NOMO-1 (cell line): ENCODE results near the gene CNST.

ENCODE experiments used
- DNase-seq, 2 experiments: peaks; one replicate each; lab custom pipeline; 2025; ENCODE audit not compliant: unreplicated experiment in 2 of 2; lab: John Stamatoyannopoulos, UW

The CNST gene

DNA sequence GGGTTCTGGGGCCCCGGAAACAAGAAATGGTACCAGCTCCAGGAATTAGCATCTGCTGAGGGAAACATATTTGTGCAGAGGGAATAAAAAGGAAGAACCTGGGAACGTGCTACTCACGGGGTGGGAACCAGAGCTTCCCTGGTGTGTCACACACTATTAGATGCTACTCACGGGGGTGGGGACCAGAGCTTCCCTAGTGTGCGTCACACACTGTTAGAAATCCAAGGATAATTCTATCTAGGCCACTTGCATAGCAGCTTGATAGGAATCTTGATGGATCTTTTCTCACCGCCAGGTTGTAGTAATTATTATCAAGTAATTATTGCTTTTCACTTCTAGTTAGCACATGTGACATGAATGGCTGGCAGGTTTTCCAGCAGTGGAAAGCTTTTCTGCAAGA lies 103.4 kb downstream of the CNST start:
- DNase-seq = no peak

DNA sequence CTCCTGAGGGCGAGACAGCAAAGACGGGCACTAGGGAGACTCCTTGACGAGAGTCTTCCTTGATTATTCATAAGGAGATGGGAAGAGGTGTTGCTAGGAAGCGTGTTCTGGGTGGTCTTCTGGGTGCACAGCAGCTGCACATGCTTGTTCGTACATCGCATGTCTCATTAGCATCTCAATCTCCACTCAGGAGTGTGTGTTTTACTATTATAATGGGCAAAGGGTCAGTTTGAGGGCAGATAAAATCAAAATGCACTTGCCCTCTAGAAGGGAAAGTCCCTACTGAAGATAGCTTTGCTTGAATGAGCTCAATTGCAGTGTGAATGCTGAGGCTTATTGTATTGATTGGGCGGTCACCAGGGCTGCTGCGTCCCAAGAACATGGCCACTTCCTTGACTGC lies 107.8 kb downstream of the CNST start:
- no peak for DNase-seq

DNA sequence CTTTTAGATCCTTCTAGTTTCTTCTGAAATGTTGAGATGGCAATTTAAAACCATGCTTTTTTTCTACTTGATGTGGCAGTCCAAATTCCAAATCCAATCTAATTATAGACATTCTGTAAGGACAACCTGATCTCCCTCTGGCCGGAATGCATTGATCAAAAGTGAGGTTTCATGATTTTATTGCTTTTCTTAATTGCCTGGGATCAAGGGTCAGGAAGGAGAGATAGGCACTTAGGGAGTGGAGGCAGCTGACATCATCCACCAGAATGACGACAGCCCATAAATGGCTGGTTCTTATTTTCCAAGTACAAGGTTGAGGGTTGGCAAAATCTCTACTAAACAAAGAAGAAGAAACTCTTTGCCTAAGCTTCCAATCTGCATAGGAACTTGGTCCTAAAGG lies 111.6 kb downstream of the CNST start:
- DNase-seq = no peak

DNA sequence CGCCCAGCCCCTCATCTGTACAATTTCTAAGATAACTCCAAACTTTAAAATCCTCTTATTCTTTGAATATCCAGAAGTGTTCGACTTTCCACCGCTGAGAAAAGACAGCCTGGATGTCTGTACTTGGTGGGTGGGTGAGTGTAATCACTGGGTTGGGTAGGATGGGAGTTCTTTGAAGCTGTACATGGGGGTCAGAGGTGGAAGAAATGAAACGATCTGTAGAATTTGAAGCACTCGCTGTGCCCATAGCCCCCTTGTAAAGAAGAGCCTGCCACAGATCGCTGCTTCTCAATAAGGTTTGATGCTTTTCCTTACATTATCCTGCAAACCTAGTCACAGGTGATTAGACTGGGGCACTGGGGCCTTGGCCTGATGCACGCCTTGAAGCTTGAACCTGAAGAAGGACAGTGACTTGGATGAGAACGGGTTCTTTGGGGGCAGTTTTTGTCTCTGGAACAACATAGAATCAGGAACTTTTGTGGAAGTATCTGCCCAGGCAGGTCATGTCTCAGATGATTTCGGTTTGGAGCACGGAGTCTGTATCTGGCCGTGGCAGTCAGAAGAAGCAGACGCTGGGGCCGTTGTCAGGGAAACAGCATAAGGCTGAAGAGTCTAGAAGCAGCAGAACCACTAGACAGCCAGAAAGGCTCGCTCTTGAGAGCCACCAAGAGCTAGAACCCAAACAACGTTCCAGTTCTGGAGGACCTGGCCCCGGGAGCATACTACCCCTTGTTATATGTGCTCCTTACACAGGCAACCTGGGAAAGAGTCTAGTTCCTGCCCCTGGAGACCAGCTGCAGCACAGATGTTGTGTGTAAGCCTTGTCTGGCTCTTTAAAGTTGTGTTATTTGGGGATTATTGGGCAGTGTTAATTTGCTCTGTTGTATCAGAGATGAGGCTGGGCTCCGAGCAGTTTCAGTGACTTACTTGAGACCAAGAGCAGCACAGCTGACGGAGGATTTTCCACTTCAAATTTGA lies 112.8 kb downstream of the CNST start:
- no peak for DNase-seq

DNA sequence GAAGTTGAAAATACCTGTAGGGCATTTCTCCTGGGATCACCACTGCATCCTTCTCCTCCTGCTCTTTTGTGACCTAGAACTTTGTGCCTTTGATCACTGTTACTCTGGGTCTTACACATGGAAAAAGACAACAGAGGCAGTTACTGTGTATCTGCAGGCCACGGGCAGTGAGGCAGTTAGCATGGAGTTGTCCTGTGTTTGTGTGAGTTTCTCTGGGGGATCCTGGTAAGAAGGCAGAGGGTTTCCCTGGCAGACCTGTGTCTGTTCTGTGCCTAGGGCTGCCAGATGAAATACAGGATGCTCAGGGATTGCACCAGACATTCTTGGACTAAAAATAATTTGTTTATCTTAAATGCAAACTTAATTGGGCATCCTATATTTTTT lies 113.5 kb downstream of the CNST start:
- DNase-seq = no peak

DNA sequence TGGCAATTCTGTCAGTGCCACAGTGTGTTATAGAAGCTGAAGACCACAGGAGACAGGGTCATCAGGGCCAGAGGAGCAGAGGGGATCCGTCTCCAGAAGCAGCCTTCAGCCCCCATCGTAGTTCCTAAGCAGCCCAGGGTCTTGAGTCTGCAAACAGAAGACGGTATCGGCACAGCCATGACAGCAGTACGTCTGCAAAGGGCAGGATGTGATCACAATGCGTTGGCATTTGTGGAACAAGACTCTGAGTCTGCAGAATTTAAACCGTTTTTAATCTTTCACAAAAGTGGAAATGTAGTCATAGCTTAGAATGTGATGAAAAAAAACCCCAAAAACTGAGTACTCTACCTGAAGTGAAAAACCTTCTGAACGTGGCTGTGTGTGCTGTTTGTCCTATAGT lies 113.9 kb downstream of the CNST start:
- DNase-seq = no peak

DNA sequence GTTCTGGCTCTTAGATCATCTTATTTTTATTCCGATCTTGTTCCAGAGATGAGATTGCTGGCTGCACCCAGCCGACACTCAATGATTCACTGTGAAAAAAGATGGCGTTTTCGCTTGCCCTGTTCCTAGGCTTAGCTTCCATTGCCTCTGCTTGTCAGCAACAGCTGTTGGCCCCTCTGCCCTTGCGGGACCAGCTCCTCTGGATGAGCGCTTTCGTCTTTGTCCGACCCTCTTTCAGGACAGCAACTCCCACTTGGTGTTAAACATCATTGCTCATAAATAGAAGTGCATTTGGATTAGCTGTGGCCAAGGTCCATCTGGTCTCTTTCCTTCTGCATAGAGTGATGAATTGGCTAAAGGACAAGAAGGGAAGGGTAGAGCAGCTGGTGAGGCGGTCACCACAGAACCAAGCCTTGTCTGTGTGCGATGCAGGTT lies 114.5 kb downstream of the CNST start:
- no peak for DNase-seq

DNA sequence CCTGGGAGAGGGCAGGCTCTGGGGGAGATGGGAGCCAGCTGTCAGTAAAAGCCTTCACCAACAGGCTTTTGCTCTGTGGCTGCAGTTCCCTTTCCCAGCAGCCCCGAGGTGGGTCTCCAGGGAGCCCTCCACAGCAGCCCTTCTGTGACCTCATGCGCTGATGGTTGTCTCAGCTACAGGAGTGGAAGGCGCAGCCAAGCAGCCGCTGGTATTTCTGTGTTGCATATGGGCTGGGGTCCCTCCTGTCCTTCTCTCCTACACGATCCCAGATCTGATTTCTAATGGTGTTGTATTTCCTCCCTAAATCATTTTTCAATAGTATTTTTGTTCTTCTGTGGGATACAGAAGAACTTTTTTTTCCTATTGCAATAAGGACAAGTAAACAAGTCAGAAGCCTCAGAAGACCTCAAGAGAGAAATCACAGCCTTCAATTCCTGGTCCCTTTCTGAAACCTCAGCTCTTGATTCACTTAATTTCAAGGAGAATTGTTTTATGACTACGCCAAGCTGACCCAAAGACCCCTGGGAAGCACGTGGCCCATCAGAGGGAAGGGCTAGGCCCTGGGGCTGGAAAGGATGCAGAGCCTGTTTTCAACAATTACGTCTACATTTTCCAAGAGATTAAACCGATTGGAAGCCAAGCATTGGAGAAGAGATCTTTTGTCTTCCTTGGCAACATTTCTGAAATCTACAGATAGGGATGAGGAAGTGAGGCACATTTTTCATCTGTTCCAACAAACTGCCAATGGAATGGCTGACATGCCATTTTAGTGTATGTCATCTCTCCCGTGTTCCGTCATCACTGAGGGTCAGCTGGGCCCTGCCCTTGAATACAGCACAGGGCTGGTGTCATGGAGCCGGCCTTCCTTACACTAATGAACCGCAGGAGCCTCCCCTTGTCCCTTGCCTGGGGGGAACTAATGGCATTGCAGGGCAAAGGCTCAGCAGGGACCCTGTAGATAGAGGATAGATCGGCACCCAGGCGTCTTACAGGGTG lies 115.9 kb downstream of the CNST start:
- no peak for DNase-seq

DNA sequence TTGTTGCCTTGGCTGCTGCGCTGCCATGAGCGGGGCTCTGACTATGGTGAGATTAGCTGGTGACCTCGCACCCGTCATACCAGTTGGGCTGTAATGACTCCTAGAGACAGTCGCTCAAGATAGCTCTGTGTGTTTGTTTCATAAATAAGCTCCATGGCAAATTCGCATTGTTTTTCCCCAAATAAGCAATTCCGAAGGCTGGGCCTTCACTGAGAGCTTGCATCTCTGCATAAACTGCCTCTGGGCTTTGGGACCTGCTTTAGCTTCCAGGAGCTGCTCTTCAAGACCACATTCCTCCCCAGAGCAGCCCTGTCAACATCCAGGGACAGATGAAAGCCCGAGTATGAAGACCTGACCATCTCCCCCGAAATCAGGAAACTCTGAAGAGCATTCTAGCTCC lies 117.3 kb downstream of the CNST start:
- DNase-seq = no peak

DNA sequence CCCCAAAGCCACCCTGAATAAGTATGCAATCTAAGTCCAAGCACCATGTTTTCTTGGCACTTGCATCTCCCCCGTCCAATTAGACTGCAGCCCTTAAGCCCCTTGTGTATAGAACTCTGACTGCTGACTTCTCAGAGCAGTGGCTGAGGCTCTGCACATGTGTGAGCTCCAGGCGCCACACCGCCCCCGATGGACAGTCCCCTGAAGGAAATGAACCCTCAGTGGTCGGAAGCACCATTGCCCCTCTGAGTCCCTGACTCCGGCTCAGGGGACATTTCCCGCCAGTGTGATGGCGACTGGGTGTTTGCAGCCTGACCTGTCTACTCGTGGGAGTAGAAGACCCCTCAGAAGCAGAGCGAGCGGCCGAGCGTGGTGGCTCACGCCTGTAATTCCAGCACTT lies 120.7 kb downstream of the CNST start:
- DNase-seq = no peak

DNA sequence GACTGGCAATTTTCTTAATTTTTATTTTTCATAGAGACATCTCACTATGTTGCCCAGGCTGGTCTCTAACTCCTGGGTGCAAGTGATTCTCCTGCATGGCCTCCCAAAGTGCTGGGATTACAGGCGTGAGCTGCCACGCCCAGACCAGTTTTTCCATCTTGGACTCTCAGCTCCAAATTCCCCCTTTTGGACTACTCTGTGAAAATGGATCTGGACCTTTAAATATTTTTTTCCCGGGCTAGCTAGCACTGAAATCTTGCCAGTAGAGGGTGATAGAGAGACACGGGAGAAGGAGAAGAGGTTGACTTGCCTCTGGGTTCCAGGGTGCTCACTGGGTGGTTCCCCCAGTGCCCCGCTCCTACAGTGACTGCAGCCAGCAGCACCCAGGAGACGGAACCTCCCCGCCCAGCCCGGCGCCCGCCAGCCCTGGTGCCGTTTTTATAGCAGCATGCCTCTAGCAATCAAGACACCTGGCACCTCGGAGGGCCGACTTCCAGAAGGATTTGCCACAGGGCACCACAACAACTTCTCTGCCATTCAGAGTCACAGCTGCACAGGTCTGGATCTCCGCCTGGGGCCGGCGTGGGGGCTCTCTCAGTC lies 123.3 kb downstream of the CNST start:
- peak; percentile 43 to 69 for DNase-seq

DNA sequence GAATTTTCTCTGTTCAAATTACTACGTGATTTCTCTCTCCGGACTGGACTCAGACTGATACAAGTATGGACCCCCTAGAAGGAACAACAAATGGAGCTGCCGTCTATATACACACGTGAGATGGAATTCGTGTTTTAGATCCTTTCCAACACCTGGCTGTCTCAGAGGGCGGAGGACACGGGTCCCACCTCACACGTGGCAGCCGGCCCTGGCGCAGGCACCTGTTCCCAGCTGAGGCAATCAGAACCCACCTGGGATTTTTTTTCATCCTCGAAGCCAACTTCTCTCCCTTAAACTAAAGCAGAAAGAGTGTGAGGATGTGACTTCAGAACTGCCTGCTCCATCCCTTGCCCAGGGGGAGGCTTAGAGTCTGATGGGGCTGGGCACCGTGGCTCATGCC lies 123.8 kb downstream of the CNST start:
- DNase-seq = no peak

DNA sequence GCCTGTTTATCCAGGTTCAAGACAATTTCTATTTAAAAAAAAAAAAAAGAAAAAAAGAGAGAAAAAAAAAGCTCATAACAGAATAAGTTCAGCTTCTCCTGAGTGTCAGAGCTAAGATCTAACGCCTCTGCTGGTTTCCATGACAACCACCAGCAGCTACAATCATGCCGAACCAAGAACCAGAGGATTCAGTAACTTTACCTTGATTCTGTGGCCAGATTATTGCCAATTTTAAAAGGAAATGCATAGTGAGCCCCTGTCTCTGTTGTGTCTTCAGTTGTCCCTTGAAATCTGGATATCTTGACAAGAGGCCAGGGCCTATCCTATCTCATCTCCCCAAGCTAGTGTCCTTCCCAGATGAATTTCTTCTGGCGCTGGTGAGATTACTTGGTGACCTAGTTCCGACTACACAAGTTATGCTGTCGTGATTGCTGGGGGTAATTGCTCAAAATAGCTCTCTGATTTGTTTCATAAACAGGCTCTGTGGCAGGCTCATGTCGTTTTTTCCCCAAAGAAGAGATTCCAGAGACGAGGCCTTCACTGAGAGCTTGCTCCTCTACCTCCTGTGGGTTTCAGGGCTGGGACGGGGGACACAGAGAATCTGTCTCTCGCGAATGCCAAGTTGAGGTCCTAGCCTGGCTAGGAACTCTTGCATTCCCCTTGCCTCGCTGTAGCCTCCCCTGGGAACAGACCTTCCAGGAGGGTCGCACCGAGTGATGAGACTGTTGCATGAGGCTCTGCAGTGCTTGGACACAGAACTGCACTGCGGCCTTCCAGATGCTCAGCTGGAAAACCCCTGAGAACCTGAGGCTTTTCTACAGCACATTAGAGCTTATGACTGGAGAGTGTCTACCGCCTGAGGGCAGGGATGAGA lies 125.6 kb downstream of the CNST start:
- DNase-seq = no peak

DNA sequence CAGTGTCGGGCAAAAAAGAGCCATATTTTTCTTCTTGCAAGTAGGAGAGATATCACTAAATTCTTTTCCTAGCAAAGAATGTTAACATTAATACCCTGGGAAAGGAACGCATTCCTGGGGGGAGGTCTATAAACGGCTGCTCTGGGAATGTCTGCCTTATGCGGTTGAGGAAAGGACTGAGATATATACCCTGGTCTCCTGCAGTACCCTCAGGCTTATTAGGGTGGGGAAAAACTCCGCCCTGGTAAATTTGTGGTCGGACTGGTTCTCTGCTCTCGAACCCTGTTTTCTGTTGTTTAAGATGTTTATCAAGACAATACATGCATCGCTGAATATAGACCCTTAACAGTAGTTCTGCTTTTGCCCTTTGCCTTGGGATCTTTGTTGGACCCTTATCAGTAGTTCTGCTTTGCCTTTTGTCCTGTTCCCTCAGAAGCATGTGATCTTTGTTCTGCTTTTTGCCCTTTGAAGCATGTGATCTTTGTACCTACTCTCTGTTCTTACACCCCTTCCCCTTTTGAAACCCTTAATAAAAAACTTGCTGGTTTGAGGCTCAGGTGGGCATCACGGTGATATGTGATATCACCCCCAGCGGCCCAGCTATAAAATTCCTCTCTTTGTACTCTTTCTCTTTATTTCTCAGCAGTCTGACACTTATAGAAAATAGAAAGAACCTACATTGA lies 128.1 kb downstream of the CNST start:
- peak in 1 of 2 experiments; percentile 9 for DNase-seq

DNA sequence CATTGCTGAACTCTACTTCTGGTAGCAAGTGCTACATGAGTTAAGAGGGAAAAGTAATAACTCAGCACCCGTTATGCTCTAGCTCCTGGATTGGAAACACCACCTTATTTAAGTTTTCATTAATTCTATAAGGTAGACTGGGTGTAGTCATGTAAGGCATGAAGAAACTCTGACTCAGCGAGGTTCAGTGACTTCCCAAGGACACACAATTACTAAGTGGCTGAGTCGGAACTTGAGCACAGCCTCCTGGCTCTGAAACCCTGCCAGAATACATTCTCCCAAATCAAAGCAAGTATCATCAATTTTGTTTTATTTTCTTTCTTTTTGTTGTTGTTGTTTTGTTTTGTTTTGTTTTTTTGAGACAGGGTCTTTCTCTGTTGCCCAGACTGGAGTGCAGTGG lies 128.9 kb downstream of the CNST start:
- DNase-seq = no peak

DNA sequence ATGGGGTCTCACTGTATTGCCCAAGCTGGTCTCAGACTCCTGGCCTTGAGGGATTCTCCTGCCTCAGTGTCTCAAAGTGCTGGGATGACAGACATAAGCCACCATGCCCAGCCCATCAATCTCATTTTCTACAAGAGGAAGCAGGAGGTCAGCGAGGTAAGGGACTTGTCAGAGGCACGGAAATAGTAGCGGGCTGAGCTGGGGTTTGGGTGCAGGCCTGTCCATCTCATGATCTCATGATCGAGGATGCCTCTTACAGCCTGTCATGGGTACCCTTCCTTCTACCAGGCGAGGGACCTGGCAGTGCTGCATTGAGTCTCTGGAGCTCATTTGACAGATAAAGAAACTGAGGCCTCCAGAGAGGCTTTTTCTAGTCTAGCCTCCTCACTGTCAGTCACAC lies 129.4 kb downstream of the CNST start:
- no peak for DNase-seq

DNA sequence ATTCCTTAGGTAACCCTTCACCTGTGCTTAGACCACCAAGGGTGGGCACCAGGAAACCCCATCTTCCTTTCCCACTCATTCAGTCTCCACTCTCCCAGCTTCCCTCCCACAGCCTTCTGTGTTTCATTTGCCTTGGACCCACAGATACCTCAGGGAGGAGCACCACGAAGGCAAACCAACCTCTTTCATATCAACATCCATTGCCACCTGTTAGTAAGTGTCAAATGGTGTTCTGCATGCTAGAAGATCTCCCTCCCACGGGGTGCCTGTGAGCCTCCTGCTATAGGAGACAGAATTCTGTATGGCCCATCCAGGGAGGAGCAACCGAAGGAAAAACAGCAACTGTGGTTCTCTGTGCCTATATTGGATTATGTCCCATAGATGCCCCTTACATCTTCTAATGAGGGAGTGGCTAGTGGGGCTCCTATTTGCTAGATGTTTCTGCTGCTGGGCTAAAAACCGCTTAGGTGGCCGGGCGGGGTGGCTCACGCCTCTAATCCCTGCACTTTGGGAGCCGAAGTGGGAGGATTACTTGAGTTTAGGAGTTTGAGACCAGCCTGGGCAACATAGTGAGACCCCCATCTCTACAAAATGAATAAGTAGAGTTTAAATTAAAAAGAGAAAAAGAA lies 132.3 kb downstream of the CNST start:
- DNase-seq = no peak

DNA sequence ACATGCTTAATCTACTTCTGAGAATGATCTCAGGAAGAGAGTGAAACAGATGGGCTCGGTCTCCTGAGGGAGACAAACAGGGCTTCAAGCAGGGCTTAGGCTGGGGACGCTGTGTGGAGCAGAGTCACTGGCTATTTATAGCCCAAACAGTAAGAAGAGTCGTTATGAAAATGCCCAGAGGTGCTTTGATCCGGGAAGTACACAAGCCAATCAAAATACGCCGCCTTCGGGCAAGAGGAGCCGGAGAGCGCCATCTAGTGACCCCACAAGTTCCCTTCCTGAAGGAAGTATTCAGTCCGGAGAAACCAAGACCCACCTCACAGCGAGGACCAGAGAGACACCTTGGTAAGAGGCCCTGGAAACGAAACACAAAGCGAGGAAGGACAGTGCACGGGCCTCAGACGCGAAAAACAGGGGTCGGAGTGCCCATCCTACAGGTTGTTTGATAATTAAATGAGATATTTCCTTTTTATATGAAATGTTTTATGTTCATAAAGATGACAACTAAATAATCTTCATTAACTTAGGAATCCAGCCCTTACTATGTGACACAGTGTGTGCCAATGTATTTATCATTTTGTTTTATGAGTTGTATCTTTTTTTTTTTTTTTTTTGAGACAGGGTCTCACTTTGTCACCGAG lies 133.0 kb downstream of the CNST start:
- DNase-seq = peak; percentile 91 to 96

DNA sequence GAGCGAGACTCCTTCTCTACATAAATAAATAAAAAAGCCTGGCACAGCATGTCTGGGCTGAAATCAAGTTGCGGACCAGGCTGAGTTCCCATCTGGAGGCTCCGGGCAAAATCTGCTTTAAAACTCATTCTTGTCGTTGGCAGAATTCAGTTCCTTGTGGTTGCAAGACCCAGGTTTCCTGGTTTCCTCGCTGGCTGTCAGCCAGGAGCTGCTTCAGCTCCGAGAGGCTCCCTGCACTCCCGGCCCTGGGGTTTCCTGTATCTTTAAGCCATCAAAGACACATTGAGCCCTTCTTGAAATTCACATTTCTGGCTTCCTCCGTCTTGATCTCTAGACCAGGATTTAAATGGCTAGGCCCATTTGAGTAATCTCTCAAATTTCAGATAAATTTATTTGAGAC lies 137.3 kb downstream of the CNST start:
- no peak for DNase-seq
